GDM1 (cell line): ENCODE measurements around the gene SELENOV.

Experiments used
- DNase-seq: peaks from one replicate; lab custom pipeline; 2025; lab: John Stamatoyannopoulos, UW

SELENOV gene

GRCh38 chr19:39558624-39559117 lies 43.7 kb downstream of the SELENOV start:
- DNase-seq: no peak

DNA sequence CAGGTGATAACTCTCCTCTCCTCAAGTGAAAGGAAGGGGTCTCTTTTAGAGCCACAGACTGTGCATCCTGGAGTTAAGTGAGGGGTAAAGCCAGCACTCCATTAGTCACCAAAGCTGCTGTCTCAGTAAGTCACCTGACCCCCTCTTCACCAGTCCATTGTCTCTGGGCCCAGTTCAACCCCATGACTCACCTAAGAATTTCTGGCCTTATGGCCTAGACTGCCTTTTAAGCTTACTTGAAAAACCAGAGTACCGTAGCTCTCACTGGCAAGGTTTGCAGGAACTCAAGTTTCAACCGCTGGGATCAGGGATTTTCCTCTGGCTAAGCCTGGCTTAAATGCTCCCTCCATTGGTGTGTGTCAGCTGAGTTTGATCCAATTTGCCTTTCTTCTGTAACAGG lies 48.5 kb downstream of the SELENOV start:
- DNase-seq: no peak

- no peak for DNase-seq
Measured at GRCh38 chr19:39566064-39566463, 51.1 kb downstream of the SELENOV start.

DNA sequence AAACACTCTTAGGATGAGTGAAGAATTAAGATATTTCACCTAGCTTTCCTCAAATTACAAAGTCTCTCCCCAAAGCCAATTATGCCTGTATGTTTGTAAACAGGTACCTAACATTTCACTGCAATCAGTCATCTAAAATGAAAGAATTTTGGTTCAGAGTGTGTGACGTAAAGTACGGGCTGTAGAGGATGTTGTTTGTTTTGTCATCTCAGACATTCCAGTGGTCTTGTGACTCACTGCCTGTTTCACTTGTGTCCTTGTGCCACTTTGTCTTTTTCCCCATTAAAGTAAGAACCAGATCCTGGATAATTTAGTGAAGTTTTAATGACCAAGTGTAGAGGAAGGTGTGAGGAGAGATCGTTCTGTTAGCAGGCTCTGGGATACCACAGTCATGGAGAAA lies 53.7 kb downstream of the SELENOV start:
- DNase-seq: no peak
